LoVo (cell line): ENCODE data around the gene GPR68.

ENCODE experiments used
- DNase-seq: peaks from one replicate; pipeline ENCODE4 v3.0.0-alpha.2; 2016; ENCODE audit warnings: low spot score

The GPR68 gene

GRCh38 chr14:91244501-91244901 is at the start of gene GPR68:
GPR68 (minus strand) TSS chr14:91244704; CDS start chr14:91235050, 9,654 bp downstream.
- DNase-seq = no peak

GRCh38 chr14:91294153-91294552 is 49.6 kb upstream of the GPR68 start:
- DNase-seq = no peak

GRCh38 chr14:91293281-91293680 is 48.8 kb upstream of the GPR68 start:
- no peak for DNase-seq

GRCh38 chr14:91292491-91292890 is 48.0 kb upstream of the GPR68 start:
- DNase-seq = no peak

GRCh38 chr14:91291786-91292405 is 47.4 kb upstream of the GPR68 start:
- no peak for DNase-seq

GRCh38 chr14:91290986-91291385 is 46.5 kb upstream of the GPR68 start:
- DNase-seq = no peak

GRCh38 chr14:91289464-91289863 is 45.0 kb upstream of the GPR68 start:
- no peak for DNase-seq

GRCh38 chr14:91288876-91289275 is 44.4 kb upstream of the GPR68 start:
- DNase-seq = no peak

- peak; percentile 61 for DNase-seq
Measured at GRCh38 chr14:91286530-91286937, 42.0 kb upstream of the GPR68 start.

- no peak for DNase-seq
Measured at GRCh38 chr14:91284791-91285548, 40.5 kb upstream of the GPR68 start.

- no peak for DNase-seq
Measured at GRCh38 chr14:91284146-91284790, 39.8 kb upstream of the GPR68 start.

- no peak for DNase-seq
Measured at GRCh38 chr14:91283666-91284065, 39.2 kb upstream of the GPR68 start.

GRCh38 chr14:91282954-91283645 is 38.6 kb upstream of the GPR68 start:
- no peak for DNase-seq

- no peak for DNase-seq
Measured at GRCh38 chr14:91281346-91281745, 36.8 kb upstream of the GPR68 start.

- DNase-seq = no peak
Measured at GRCh38 chr14:91280129-91280528, 35.6 kb upstream of the GPR68 start.

- no peak for DNase-seq
Measured at GRCh38 chr14:91279354-91279753, 34.9 kb upstream of the GPR68 start.

GRCh38 chr14:91278383-91278715 is 33.8 kb upstream of the GPR68 start:
- no peak for DNase-seq

GRCh38 chr14:91277546-91278382 is 33.3 kb upstream of the GPR68 start:
- DNase-seq = no peak

GRCh38 chr14:91274796-91275195 is 30.3 kb upstream of the GPR68 start:
- no peak for DNase-seq

- no peak for DNase-seq
Measured at GRCh38 chr14:91273885-91274273, 29.4 kb upstream of the GPR68 start.

- no peak for DNase-seq
Measured at GRCh38 chr14:91273273-91273884, 28.9 kb upstream of the GPR68 start.
